ENCODE data around the gene PRKCE.

DNA sequence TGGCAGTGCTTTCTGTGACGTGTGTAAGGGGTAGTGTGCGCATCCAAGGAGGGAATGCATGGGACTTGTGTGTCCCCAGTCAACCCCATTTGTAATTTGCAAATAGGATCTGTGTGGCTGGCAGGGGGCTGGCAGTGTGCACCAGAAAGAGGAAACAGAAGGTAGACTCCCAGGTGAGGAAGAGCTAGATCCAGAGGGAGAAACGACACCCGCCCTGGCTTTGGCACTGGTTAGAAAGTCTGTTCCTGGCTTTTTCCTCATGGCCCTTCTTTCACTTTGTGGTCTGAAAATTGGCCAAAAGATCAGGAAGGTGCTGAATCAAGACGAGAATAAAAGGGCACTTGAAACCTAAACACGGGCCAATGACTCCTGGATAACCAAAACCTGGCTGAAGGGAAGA is 33.3 kb downstream of the PRKCE start:
- TF ChIP-seq, protein P1, sequence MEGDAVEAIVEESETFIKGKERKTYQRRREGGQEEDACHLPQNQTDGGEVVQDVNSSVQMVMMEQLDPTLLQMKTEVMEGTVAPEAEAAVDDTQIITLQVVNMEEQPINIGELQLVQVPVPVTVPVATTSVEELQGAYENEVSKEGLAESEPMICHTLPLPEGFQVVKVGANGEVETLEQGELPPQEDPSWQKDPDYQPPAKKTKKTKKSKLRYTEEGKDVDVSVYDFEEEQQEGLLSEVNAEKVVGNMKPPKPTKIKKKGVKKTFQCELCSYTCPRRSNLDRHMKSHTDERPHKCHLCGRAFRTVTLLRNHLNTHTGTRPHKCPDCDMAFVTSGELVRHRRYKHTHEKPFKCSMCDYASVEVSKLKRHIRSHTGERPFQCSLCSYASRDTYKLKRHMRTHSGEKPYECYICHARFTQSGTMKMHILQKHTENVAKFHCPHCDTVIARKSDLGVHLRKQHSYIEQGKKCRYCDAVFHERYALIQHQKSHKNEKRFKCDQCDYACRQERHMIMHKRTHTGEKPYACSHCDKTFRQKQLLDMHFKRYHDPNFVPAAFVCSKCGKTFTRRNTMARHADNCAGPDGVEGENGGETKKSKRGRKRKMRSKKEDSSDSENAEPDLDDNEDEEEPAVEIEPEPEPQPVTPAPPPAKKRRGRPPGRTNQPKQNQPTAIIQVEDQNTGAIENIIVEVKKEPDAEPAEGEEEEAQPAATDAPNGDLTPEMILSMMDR (conservative IDR thresholded peaks at IDR 0.05 in 1 of 2, IDR thresholded peaks at IDR 0.05 in 1 of 2; ENCODE audit: extremely low read depth in 1 of 2, insufficient read depth in 1 of 2, low read depth in 1 of 2, low read length in 2 of 2) = no peak
- no peak for TF ChIP-seq EZH2 (IDR thresholded peaks at IDR 0.05; ENCODE audit: borderline replicate concordance, low read length)

Measured in mammary epithelial cell (primary cell).